ENCODE data around the gene WNT9B. TPM values are rescaled to one million over a fixed set of nuclear protein-coding genes. Genes with fewer than 3 reads are reported as not detected.

The WNT9B gene
- total and polyA plus RNA-seq, 2 of the 13 experiments (the other 11 are each of a cell fraction or from before 2014, with no cell fraction given): not detected

GRCh38 chr17:46922804-46923635, 71.6 kb downstream of the WNT9B start, which contains the start of gene GOSR2 (continued):
- TF ChIP-seq HNRNPL (IDR thresholded peaks at IDR 0.05; ENCODE audit: low read depth, low read length): no peak
- no peak for TF ChIP-seq RBM22 (optimal IDR thresholded peaks at IDR 0.05; ENCODE audit: low read length)
- peak; percentile 99 for TF ChIP-seq KAT8 (CRISPR knock-in tag; IDR thresholded peaks at IDR 0.05)
- TF ChIP-seq FOXP1 (IDR thresholded peaks at IDR 0.05): no peak; the same call in 1 of the 2 replicates
- no peak for TF ChIP-seq FOXP1 (CRISPR knock-in tag; IDR thresholded peaks at IDR 0.05)
- TF ChIP-seq, protein P1, sequence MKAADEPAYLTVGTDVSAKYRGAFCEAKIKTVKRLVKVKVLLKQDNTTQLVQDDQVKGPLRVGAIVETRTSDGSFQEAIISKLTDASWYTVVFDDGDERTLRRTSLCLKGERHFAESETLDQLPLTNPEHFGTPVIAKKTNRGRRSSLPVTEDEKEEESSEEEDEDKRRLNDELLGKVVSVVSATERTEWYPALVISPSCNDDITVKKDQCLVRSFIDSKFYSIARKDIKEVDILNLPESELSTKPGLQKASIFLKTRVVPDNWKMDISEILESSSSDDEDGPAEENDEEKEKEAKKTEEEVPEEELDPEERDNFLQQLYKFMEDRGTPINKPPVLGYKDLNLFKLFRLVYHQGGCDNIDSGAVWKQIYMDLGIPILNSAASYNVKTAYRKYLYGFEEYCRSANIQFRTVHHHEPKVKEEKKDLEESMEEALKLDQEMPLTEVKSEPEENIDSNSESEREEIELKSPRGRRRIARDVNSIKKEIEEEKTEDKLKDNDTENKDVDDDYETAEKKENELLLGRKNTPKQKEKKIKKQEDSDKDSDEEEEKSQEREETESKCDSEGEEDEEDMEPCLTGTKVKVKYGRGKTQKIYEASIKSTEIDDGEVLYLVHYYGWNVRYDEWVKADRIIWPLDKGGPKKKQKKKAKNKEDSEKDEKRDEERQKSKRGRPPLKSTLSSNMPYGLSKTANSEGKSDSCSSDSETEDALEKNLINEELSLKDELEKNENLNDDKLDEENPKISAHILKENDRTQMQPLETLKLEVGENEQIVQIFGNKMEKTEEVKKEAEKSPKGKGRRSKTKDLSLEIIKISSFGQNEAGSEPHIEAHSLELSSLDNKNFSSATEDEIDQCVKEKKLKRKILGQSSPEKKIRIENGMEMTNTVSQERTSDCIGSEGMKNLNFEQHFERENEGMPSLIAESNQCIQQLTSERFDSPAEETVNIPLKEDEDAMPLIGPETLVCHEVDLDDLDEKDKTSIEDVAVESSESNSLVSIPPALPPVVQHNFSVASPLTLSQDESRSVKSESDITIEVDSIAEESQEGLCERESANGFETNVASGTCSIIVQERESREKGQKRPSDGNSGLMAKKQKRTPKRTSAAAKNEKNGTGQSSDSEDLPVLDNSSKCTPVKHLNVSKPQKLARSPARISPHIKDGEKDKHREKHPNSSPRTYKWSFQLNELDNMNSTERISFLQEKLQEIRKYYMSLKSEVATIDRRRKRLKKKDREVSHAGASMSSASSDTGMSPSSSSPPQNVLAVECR (CRISPR knock-in tag; IDR thresholded peaks at IDR 0.05; ENCODE audit: borderline replicate concordance): peak; percentile 99
- TF ChIP-seq ZEB1 (IDR thresholded peaks at IDR 0.05; ENCODE audit: insufficient replicate concordance, low read depth): peak; percentile 46
- TF ChIP-seq PRDM4 (CRISPR knock-in tag; IDR thresholded peaks at IDR 0.05; ENCODE audit: borderline replicate concordance): no peak
- peak; percentile 98 for TF ChIP-seq XRCC5 (optimal IDR thresholded peaks at IDR 0.05; ENCODE audit: low read length)
- no peak for TF ChIP-seq ZMAT5 (CRISPR knock-in tag; IDR thresholded peaks at IDR 0.05; ENCODE audit: borderline replicate concordance, low read depth)
- TF ChIP-seq, protein P2, sequence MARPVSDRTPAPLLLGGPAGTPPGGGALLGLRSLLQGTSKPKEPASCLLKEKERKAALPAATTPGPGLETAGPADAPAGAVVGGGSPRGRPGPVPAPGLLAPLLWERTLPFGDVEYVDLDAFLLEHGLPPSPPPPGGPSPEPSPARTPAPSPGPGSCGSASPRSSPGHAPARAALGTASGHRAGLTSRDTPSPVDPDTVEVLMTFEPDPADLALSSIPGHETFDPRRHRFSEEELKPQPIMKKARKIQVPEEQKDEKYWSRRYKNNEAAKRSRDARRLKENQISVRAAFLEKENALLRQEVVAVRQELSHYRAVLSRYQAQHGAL (CRISPR knock-in tag; IDR thresholded peaks at IDR 0.05; ENCODE audit: not compliant biosample characterization): no peak
- peak; percentile 77 for TF ChIP-seq SP2 (CRISPR knock-in tag; IDR thresholded peaks at IDR 0.05)
- TF ChIP-seq ZNF264 (CRISPR knock-in tag; IDR thresholded peaks at IDR 0.05): peak; percentile 81
- TF ChIP-seq, protein P3, sequence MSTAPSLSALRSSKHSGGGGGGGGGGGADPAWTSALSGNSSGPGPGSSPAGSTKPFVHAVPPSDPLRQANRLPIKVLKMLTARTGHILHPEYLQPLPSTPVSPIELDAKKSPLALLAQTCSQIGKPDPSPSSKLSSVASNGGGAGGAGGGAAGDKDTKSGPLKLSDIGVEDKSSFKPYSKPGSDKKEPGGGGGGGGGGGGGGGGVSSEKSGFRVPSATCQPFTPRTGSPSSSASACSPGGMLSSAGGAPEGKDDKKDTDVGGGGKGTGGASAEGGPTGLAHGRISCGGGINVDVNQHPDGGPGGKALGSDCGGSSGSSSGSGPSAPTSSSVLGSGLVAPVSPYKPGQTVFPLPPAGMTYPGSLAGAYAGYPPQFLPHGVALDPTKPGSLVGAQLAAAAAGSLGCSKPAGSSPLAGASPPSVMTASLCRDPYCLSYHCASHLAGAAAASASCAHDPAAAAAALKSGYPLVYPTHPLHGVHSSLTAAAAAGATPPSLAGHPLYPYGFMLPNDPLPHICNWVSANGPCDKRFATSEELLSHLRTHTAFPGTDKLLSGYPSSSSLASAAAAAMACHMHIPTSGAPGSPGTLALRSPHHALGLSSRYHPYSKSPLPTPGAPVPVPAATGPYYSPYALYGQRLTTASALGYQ (CRISPR knock-in tag; IDR thresholded peaks at IDR 0.05): peak; percentile 71; the same call in 1 of the 2 replicates
- no peak for TF ChIP-seq ZNF382 (CRISPR knock-in tag; IDR thresholded peaks at IDR 0.05; ENCODE audit: borderline replicate concordance)
- TF ChIP-seq ZBTB8A (CRISPR knock-in tag; IDR thresholded peaks at IDR 0.05; ENCODE audit: borderline replicate concordance, low read depth): peak; percentile 46; the same call in 1 of the 2 replicates
- no peak for TF ChIP-seq SRSF4 (IDR thresholded peaks at IDR 0.05; ENCODE audit: low read depth, low read length, poor library complexity, severe bottlenecking)
- TF ChIP-seq SKI (IDR thresholded peaks at IDR 0.05; ENCODE audit: partially characterized antibody): peak; percentile 30
